HG02840 (cell line): ENCODE data around the gene ZNF423.
"Not testable (repeated sequence)": the region's sequence is repeated elsewhere in the genome, so short reads cannot be mapped to it uniquely, and the experiment has no call there.

Source experiments
- ATAC-seq: cut with Tn5 transposase; IDR thresholded peaks from one replicate; pipeline ENCODE4 v1.9.1; 2021; ENCODE audit warnings: mild to moderate bottlenecking, moderate library complexity, moderate number of reproducible peaks; ENCODE audit not compliant: unreplicated experiment, low FRiP score

ZNF423 gene

DNA sequence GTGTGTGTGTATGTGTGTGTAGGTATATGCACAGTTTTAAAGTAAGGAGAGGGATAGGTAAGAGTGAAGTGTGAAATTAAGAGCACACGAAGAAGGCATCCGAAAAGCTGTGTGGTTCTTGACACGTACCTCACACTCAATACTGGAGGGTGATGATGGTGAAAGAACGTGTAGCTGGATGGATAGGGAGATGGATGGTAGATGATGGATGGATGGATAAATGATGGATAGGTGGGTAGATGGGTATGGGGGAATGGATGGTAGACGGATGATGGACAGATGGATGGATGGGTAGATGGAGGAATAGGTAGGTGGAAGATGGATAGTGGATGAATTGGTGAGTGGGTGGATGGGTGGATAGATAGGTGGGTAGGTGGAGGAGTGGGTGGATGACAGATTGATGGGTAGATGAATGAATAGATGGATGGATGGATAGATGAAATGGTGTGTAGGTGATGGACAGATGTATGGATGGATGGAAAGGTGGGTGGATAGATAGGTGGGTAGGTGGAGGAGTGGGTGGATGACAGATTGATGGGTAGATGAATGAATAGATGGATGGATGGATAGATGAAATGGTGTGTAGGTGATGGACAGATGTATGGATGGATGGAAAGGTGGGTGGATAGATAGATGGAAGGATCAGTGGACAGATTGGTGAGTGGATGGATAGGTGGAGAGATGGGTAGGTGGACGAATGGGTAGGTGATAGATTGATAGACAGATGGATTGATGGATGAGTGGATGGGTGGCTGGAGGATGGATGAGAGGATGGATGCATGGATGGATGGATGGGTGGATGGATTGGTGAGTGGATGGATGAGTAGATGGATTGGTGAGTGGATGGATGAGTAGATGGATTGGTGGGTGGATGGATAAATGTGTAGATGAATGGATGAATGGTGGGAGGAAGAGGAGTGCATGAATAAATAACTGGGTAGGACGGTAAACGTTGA is 349.6 kb downstream of the ZNF423 start:
- ATAC-seq: not testable (repeated sequence)

GRCh38 chr16:49505556-49505955 is 350.4 kb downstream of the ZNF423 start:
- ATAC-seq: no peak

- no peak for ATAC-seq
These were observed 351.3 kb downstream of the ZNF423 start for GRCh38 chr16:49504626-49505025.

DNA sequence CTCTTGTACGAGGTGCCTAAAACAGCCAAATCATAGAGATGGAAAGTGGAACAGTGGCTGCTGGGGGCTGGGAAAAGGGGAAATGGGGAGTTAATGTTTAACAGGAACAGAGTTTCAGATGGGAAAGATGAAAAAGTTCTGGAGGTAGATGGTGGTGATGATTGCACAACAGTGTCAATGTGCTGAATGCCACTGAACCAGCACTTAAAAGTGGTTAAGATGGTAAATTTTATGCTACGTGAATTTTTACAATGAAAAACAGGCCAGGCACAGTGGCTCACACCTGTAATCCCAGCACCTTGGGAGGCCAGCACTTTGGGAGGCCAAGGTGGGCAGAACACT is 351.9 kb downstream of the ZNF423 start:
- no peak for ATAC-seq

- ATAC-seq: peak; percentile 57
These were observed 352.5 kb downstream of the ZNF423 start for GRCh38 chr16:49503256-49504022.

DNA sequence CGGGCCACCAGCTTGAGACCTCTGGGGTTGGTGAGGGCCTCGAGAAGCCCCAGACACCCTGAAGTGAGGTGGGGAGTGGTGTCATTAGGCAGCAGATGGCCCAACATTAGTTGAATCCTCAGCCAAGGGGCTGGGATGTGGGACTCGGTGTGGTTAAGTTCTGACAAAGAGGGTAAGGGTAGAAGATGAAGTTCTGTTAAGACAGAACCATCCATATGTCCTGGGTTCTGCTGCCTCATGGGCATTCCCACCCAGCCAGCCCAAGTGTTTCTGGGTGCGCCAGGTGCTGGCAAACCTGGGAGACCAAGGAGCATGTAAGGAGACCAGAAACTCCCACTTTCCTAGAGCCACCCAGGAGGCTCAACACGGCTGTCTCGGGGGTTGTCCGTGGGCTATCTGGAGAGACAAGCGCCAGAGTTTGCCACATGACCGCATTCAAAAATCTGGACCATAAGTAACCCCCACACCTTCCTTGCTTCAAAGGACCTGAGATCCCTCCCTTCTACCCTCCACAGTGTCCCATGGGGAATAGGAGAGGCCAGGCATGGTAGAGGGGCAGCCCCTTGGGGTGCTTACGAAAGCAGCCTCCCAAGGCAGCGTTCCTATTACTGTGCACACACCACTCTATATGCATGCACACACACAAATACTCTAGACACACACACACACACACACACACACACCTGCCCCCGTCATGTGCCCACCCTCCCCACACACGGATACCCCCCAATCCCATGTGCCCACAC is 353.6 kb downstream of the ZNF423 start:
- ATAC-seq: no peak

DNA sequence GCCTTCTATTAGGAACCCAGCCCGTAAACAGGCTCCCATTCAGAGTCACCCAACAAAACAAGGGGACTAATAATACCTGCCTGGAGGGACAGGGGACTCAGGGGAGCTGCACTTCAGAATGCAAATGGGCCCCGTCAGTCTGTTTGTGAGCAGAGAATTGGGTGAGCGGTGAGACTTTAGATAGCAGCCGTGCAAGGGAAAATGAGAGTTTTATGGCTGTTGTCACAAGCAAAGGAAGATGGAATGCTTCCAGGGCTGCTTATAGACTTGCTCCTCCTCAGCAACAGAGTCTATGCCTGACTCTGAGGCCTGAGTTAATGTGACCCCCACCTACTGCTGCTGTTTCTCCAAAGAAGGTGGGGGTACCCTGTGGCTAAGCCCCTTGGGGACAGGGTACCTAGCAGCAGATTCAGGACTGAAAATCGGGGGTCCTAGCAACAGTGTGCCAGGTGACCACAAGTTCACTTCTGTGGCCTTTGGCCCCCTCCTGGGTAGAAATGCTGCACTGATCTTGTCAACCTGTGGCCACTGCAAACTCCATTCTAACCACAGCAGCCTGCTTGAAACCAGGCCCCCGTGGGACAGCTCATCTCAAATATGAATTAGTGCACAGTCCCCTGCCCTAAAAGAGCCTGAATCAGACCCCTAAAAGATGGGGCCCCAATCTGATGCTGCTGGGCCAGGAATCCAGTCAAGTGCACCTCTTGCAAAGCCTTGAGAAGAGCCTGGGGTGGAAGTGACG is 355.9 kb downstream of the ZNF423 start:
- ATAC-seq: no peak

- ATAC-seq: no peak
These were observed 356.5 kb downstream of the ZNF423 start for GRCh38 chr16:49499414-49499785.

- no peak for ATAC-seq
These were observed 357.1 kb downstream of the ZNF423 start for GRCh38 chr16:49498666-49499413.

DNA sequence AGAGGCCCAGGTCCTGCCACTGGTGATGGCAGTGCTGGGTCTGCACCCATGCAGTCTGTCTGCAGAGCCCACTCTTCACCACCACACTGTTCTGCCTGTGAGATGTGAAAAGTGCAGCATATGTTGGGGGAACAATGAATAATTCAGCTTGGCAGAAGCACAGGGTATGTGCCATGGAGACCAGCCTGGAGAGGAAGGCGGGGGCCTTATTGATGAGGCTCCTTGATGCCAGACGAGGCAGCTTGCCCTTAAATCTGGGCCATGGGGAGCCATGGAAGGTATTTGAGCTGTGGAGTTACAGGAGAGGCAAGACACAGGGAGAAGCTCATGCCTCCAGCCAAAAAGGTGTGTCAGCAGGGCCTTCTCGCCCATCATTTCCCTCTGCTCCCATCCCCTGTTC is 357.6 kb downstream of the ZNF423 start:
- ATAC-seq: no peak

- ATAC-seq: no peak
These were observed 358.4 kb downstream of the ZNF423 start for GRCh38 chr16:49497466-49497865.

DNA sequence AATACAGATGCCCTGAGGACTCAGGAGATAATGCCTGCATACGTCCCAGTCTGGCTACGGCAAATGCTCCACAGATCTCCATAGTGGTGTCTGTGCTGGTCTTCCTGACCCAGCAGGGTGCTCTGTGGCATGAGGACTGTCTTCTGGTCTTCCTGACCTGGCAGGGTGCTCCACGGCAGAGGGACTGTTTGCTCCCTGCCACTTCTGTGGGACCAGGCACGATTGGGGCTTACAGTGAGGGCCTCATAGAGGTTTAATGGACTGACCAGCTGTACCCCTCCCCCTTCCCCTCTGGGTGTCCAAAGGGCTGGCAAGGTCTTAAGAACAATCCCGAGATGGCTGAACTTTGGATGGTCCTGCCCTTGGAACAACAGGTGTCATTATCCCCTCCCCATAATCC is 359.3 kb downstream of the ZNF423 start:
- ATAC-seq: no peak

DNA sequence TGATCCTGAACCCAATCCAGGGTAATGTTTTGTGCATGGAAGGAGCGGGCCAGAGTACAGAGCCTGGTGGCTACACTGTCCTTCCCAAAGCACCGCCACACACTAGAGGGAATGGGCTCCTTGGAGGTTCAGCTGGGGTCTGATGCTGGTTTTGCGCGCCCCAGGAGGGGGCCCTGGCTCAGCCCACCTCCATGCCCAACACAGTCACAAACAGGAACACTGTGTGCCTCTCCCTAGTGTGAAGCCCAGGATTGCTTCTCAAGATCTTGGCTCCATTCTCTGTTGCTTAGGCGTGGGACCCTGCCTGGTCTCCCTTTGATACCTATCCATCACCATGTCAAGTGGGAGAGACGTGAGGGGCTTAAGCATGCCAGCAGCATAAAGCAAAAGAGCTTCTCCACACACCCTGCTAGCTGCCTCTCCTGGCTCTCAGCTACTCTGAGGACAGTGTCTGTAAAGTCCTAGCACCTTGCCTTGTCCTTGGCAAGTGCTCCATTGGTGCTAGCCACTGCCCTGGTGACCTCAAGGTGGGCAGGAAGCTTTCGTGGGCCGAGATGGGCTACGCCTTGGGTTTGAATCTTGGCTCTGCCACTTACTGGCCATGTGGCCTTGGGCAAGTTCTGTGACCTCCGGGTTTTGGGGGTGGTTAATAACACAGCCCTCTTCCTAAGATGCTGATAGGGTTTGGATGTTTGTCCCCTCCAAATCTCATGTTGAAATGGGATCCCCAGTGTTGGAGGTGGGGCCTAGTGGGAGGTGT is 360.1 kb downstream of the ZNF423 start:
- ATAC-seq: no peak

GRCh38 chr16:49494891-49495566 is 360.9 kb downstream of the ZNF423 start:
- no peak for ATAC-seq

DNA sequence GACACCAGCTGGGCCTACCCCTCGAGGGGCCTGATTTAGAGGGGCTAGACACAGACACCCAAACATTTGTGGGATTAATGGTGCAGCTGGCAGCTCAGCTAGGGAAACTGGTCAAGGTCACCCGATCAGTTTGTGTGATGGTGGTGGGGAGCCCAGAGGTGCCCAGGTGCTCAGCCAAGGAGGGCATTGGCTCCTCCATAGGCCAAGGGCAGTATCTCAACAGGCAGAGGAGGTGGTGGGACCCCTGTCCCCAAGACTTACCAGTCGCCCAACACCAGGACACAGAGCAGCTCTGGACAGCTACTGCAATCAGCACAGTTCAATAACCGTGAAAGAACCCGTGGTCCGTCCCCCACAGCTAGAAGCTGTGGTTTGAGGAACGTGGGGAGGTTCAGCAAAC is 361.4 kb downstream of the ZNF423 start:
- ATAC-seq: no peak

GRCh38 chr16:49493836-49494235 is 362.1 kb downstream of the ZNF423 start:
- ATAC-seq: no peak

- no peak for ATAC-seq
These were observed 362.9 kb downstream of the ZNF423 start for GRCh38 chr16:49492896-49493626.
